ENCODE measurements around the gene WDR41. TPM values are rescaled to one million over a fixed set of nuclear protein-coding genes. Genes with fewer than 3 reads are reported as not detected.

Gene WDR41
- polyA plus RNA-seq, 2 of the 4 experiments (the other 2 are of a cell fraction), result 62.1 to 88.5 TPM

DNA sequence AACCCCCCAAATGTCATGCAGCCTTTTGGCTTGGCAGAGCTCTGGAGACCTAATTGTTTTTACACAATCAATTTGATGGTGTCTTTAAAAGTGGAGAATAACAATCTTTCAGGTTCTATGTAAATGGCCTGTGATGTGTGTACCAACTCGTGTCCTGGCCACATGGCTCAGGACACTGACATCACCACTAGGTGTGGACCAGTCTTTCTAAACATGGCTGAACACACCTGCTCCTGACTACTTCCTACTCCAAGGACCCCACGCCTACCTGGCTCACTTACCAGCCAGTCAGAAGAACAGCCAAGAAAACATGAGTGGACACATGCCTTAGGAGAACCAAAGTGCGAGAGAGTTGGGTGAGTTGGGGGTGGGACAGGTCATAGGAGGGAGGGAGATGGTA is 71.2 kb downstream of the WDR41 start:
- POLR2A ChIA-PET, result no interaction called here
- H3K4me3 ChIP-seq, result no peak overlapping the region
- no peaks in the 10 kb centered on the region for H3K9me3 ChIP-seq
- CTCF ChIA-PET, result interaction anchor here (1.1 kb wide), 1 partner anchor 72 kb away, joined by 3 read pairs; the partner anchor contains the start of gene WDR41
- TF ChIP-seq EHMT2 (IDR thresholded peaks at IDR 0.05; ENCODE audit: low read depth) (no peak), ZSCAN20 (CRISPR knock-in tag; IDR thresholded peaks at IDR 0.05) (no peak), ZC3H11A (IDR thresholded peaks at IDR 0.05) (no peak), ESRRA (IDR thresholded peaks at IDR 0.05; ENCODE audit: borderline replicate concordance, low read length) (no peak), SREBF2 (IDR thresholded peaks at IDR 0.05) (no peak)
- TF ChIP-seq, protein P1, sequence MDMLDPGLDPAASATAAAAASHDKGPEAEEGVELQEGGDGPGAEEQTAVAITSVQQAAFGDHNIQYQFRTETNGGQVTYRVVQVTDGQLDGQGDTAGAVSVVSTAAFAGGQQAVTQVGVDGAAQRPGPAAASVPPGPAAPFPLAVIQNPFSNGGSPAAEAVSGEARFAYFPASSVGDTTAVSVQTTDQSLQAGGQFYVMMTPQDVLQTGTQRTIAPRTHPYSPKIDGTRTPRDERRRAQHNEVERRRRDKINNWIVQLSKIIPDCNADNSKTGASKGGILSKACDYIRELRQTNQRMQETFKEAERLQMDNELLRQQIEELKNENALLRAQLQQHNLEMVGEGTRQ (IDR thresholded peaks at IDR 0.05), result no peak
- no peak for DNase-seq (ENCODE audit: low read depth in 1 of 2, low spot score in 1 of 2)
- no peak for ATAC-seq
- no peak overlapping the region for H3K27ac ChIP-seq
- 73% methylated on average over 3 of the region's 3 CpGs for WGBS (ENCODE audit: missing lambda C conversion rate)
- no peak overlapping the region for H3K4me2 ChIP-seq
- no peak for FAIRE-seq
- peaks cover 8% of the 10 kb centered on the region for H3K4me1 ChIP-seq

DNA sequence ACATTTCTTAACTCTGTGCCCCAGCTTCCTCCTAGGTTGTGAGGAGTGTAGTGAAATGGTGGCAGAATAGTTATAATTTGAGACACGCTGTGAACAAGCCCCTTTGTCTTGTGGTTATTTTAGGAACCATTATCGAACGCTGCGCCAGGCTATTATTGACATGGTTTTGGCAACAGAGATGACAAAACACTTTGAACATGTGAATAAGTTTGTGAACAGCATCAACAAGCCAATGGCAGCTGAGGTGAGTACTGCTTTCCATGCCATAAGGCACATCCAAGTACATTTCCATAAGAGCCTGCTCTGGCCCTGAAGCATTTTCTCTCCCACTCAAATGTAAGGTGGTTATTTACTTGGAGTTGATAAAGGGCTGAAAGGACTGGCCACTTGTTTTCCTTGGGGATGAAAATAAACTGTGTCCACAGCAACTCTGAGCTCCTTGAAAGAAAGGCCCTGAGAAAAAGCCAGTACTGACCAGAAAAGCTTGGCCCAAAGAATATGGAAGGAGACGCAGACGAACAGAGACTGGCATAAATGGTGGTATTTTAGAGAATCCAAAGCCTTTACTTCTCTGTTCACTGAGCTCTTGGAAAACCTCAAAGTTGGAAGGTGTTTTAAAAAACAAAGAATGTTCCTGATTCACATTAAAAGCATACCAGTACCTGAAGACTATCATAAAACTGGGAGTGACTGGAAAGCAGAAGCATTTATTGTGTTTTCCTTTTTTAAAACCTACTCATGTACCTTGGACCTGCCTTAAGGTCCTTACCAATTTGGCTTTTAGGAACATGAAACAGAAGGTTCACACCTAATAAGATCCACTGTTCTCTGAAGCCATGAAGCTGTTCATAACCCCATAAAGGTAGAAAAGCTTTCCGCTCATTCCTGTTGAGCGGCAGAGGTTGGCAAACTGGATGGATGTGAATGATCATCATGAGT is 72.2 kb downstream of the WDR41 start:
- DNase-seq (ENCODE audit: low read depth in 1 of 2, low spot score in 1 of 2) (no peak), ATAC-seq (no peak), FAIRE-seq (no peak)
- POLR2A ChIA-PET, result no interaction called here
- H3K4me1 ChIP-seq, result no peaks in the 10 kb centered on the region
- H3K4me3 ChIP-seq, result no peak overlapping the region
- WGBS (ENCODE audit: missing lambda C conversion rate), result 93% methylated on average over 8 of the region's 8 CpGs
- no peak for TF ChIP-seq TP53 (CRISPR knock-in tag; IDR thresholded peaks at IDR 0.05)
- H3K9me3 ChIP-seq, result no peaks in the 10 kb centered on the region
- CTCF ChIA-PET, result interaction anchor here (0.7 kb wide), 1 partner anchor 17 kb away, joined by 3 read pairs; no protein-coding TSS in a partner anchor
- no peak overlapping the region for H3K4me2 ChIP-seq
- H3K27ac ChIP-seq, result no peak overlapping the region

DNA sequence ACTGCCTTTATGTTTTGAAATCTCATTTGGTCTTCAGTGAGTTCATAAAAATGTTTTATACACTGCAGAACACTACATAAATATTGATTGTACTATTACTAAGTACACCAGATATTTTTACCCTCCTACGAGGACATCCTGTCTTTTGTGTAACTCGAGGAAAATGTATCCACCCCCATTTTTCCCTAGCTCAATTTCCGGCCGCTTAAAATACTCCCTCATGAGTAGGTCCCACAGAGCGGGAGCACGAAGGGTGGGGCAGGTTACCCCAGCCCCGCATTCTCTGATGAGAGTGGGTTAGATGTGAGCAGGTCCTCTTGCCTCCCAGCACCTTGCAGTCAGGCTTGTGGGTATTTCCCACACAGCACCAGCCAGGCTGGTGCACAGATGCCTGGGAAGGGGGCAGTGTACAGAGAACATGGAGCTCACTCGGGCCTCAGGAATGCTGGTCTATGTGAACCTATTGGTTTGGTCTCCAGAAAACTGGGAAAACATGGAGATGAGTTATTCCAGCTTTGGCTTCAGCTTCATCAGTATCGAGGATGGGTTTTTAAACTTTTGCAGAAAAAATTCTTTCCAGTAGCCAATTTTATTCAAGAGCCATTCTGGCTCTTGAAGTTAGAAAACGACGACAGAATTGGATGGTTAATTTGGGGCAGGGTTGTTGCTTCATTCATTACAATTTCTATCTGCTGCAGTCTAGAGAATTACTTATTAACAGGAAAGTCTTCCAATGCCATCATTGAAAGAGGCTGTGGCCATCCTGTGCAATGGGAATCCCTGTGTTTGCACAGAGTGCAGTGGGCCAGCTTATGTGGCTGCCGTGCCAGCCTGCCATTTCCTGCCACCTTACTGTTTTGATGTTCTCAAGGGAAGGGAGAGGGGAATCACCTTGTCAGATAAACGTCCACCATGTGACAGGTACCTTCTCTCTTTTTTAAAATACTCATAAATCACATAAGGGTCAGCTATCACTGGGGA is 73.2 kb downstream of the WDR41 start:
- ChIA-PET POLR2A (no interaction called here), CTCF (interaction anchor here (0.7 to 1.3 kb wide), 2 partner anchors 18 to 95 kb away, joined by 3 read pairs; no protein-coding TSS in a partner anchor)
- no peak overlapping the region for H3K4me3 ChIP-seq
- WGBS (ENCODE audit: missing lambda C conversion rate), result 65% methylated on average over 11 of the region's 13 CpGs
- no peaks in the 10 kb centered on the region for H3K4me1 ChIP-seq
- ATAC-seq, result peak; percentile 41 to 55; a peak in 3 of 6 replicates
- no peak for FAIRE-seq
- no peak overlapping the region for H3K27ac ChIP-seq
- DNase-seq (ENCODE audit: low read depth in 1 of 2, low spot score in 1 of 2), result no peak
- no peak overlapping the region for H3K4me2 ChIP-seq
- H3K9me3 ChIP-seq, result no peaks in the 10 kb centered on the region
- TF ChIP-seq JUNB (IDR thresholded peaks at IDR 0.05) (no peak), NFE2L2 (conservative IDR thresholded peaks at IDR 0.05; ENCODE audit: low read length) (no peak), JUN (IDR thresholded peaks at IDR 0.05) (no peak), EHF (CRISPR knock-in tag; IDR thresholded peaks at IDR 0.05) (no peak), GATA3 (IDR thresholded peaks at IDR 0.05; ENCODE audit: borderline replicate concordance) (no peak), ZNF302 (CRISPR knock-in tag; IDR thresholded peaks at IDR 0.05) (no peak), ESRRA (IDR thresholded peaks at IDR 0.05; ENCODE audit: borderline replicate concordance, low read length) (no peak), RNF2 (IDR thresholded peaks at IDR 0.05; ENCODE audit: borderline replicate concordance, low read depth) (no peak), TFCP2L1 (CRISPR knock-in tag; IDR thresholded peaks at IDR 0.05) (no peak), RARB (CRISPR knock-in tag; IDR thresholded peaks at IDR 0.05) (no peak), FOSB (CRISPR knock-in tag; IDR thresholded peaks at IDR 0.05) (no peak), RCOR1 (IDR thresholded peaks at IDR 0.05; ENCODE audit: low read depth, low read length) (no peak), CHD4 (IDR thresholded peaks at IDR 0.05; ENCODE audit: borderline replicate concordance) (no peak)
- TF ChIP-seq, protein P2, sequence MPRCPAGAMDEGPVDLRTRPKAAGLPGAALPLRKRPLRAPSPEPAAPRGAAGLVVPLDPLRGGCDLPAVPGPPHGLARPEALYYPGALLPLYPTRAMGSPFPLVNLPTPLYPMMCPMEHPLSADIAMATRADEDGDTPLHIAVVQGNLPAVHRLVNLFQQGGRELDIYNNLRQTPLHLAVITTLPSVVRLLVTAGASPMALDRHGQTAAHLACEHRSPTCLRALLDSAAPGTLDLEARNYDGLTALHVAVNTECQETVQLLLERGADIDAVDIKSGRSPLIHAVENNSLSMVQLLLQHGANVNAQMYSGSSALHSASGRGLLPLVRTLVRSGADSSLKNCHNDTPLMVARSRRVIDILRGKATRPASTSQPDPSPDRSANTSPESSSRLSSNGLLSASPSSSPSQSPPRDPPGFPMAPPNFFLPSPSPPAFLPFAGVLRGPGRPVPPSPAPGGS (IDR thresholded peaks at IDR 0.05), result no peak
- TF ChIP-seq, protein P3, sequence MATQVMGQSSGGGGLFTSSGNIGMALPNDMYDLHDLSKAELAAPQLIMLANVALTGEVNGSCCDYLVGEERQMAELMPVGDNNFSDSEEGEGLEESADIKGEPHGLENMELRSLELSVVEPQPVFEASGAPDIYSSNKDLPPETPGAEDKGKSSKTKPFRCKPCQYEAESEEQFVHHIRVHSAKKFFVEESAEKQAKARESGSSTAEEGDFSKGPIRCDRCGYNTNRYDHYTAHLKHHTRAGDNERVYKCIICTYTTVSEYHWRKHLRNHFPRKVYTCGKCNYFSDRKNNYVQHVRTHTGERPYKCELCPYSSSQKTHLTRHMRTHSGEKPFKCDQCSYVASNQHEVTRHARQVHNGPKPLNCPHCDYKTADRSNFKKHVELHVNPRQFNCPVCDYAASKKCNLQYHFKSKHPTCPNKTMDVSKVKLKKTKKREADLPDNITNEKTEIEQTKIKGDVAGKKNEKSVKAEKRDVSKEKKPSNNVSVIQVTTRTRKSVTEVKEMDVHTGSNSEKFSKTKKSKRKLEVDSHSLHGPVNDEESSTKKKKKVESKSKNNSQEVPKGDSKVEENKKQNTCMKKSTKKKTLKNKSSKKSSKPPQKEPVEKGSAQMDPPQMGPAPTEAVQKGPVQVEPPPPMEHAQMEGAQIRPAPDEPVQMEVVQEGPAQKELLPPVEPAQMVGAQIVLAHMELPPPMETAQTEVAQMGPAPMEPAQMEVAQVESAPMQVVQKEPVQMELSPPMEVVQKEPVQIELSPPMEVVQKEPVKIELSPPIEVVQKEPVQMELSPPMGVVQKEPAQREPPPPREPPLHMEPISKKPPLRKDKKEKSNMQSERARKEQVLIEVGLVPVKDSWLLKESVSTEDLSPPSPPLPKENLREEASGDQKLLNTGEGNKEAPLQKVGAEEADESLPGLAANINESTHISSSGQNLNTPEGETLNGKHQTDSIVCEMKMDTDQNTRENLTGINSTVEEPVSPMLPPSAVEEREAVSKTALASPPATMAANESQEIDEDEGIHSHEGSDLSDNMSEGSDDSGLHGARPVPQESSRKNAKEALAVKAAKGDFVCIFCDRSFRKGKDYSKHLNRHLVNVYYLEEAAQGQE (IDR thresholded peaks at IDR 0.05), result no peak
- TF ChIP-seq, protein P1 (IDR thresholded peaks at IDR 0.05), result no peak
- TF ChIP-seq, protein P4, sequence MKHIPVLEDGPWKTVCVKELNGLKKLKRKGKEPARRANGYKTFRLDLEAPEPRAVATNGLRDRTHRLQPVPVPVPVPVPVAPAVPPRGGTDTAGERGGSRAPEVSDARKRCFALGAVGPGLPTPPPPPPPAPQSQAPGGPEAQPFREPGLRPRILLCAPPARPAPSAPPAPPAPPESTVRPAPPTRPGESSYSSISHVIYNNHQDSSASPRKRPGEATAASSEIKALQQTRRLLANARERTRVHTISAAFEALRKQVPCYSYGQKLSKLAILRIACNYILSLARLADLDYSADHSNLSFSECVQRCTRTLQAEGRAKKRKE (CRISPR knock-in tag; IDR thresholded peaks at IDR 0.05; ENCODE audit: low read depth), result no peak
